Rectal smooth muscle tissue (tissue), 1 donor: ENCODE results near the gene SMAD3.
"Not testable (repeated sequence)": the region's sequence is repeated elsewhere in the genome, so short reads cannot be mapped to it uniquely, and the experiment has no call there.

Experiments
- H3K27ac ChIP-seq: one replicate; pipeline ENCODE4 v1.7.0; 2013; ENCODE audit warnings: low read depth, low read length, inconsistent platforms
- H3K27me3 ChIP-seq: one replicate; pipeline ENCODE4 v1.7.0; 2013; ENCODE audit warnings: low read length; ENCODE audit not compliant: control insufficient read depth, insufficient read depth
- H3K36me3 ChIP-seq: one replicate; pipeline ENCODE4 v1.7.0; 2013; ENCODE audit warnings: low read length; ENCODE audit not compliant: control insufficient read depth, insufficient read depth
- H3K4me1 ChIP-seq: one replicate; pipeline ENCODE4 v1.7.0; 2013; ENCODE audit warnings: low read length; ENCODE audit not compliant: control insufficient read depth, insufficient read depth
- H3K4me3 ChIP-seq: one replicate; pipeline ENCODE4 v1.7.0; 2013; ENCODE audit warnings: low read length
- H3K9ac ChIP-seq: one replicate; pipeline ENCODE4 v1.7.0; 2013; ENCODE audit warnings: low read length

SMAD3 gene

DNA sequence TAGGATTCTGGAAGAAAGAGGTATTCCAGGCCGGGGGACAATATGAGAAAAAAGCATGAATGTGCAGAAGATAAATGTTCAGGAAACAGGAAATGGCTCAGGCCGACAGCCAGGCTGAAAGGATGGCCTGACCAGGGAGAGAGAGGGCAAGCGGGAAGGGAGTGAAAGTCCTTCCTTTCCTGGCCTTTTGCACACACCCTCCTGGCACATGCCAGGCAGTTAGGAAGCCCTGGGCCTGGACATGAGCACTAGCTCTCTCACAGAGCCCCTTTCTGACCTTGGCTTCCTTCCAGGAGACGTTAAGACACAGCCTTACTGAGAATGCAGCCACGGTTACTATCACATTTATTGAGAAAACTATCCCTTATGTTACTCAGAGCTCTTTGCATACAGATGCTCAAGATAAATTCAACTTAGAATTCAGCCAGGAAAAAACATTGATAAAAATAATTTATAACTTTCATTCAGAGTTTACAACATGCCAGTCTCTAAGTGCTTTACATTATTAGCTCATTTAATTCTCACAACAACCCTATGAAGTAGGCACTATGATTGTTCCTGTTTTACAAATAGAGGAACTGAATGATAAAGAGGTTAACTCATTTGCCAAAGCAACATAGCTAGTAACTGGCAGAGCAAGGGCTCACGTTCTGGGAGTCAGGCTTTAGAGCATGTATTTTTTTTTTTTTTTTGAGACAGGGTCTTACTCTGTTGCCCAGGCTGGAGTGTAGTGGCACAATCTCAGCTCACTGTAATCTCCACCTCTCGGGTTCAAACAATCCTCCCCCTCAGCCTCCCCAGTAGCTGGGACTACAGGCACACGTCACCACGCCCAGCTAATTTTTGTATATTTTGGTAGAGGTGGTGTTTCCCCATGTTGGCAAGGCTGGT lies 39.4 kb upstream of the SMAD3 start:
- H3K4me1 ChIP-seq, result peaks cover 20% of the 10 kb centered on the region
- peak overlapping the region; percentile 25 for H3K27ac ChIP-seq
- no peaks in the 10 kb centered on the region for H3K27me3 ChIP-seq
- no peaks in the 10 kb centered on the region for H3K36me3 ChIP-seq
- H3K4me3 ChIP-seq, result no peak overlapping the region
- no peak overlapping the region for H3K9ac ChIP-seq

DNA sequence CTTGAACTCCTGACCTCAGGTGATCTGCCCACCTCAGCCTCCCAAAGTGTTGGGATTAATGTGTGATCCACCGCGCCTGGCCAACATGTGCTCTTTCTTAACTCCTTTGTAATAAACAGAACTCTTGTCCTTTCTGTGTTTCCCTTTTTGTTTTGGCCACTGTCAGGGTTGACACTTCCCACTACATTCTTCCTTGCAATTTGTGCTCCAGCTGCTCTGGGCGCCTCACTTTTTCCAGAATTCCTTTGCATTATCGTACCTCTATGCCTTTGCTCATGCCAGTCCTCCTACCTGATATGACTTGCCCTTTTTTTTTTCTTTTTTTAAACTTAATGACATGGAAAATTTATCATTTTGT lies 38.8 kb upstream of the SMAD3 start:
- H3K4me1 ChIP-seq, result peaks cover 20% of the 10 kb centered on the region
- no peak overlapping the region for H3K4me3 ChIP-seq
- no peak overlapping the region for H3K27ac ChIP-seq
- H3K9ac ChIP-seq, result no peak overlapping the region
- no peaks in the 10 kb centered on the region for H3K36me3 ChIP-seq
- no peaks in the 10 kb centered on the region for H3K27me3 ChIP-seq

DNA sequence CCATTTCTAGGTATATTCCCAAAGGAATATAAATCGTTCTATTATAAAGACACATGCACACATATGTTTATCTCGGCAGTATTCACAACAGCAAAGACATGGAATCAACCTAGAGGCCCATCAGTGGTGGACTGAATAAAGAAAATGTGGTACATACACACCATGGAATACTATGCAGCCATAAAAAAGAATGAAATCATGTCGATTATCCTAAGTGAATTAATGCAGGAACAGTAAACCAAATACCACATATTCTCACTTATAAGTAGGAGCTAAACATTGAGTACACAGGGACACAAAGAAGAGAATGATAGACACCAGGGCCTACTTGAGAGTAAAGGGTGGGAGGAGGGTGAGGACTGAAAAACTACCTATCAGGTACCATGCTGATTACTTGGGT lies 37.0 kb upstream of the SMAD3 start:
- H3K9ac ChIP-seq, H3K4me3 ChIP-seq, H3K27ac ChIP-seq, H3K36me3 ChIP-seq, H3K27me3 ChIP-seq: not testable (repeated sequence)
- peaks cover 24% of the 10 kb centered on the region for H3K4me1 ChIP-seq

DNA sequence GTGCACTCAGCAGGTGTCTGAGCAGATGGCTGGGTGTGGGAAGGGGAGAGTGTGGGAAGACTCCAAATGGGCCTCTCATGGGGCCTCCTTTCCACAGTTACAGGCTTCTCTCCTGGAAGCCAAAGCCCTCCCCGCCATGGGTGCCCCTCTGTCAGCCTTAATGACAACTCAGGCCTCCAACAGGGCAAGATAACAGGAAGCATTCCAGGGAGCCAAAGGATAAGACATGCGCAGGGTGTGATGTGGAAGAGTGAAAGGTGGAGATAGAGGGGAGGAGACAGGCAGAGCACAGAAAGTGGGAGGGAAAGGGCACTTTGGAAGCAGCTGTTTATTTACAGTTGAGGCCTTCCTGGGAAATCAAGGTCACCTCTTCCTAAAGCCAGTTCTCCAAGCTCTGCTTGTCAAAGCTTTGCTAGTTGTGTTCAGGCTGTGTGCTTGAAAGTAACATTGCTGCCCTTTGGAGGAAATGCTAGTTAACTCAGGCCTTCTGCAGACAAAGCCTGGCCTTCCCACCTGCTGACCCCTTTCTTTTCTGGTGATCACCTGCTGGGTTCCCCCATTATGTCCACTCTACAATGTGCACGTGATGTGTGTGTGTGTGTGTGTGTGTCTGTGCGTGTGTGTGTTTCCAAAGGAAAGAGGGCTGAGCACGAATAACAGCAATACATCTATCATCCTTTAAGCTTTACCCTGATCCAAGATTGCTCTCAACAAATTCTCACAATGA lies 35.2 kb upstream of the SMAD3 start:
- Histone ChIP-seq H3K27ac (no peak overlapping the region), H3K4me1 (peaks cover 11% of the 10 kb centered on the region), H3K27me3 (no peaks in the 10 kb centered on the region)

DNA sequence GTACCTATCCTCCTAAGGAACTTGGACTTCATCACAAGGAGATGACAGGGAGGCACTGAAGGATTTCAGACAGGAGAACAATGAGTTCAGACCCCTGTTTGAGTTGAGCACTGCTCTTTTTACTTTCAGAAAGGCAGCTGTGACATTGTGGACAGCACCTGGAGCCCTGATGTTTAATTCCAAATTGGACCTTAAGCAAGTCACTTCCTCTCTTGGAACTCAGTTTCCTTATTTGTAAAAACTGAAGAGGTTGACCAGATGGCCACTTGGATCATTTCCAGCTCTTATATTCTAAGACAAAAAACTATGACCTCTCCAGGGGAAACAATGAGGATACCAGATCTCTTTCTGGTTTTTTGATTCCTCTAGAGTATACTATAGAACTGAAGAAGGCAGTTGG lies 34.1 kb upstream of the SMAD3 start:
- Histone ChIP-seq H3K27ac (no peak overlapping the region), H3K36me3 (no peaks in the 10 kb centered on the region), H3K9ac (no peak overlapping the region), H3K4me1 (peaks cover 4% of the 10 kb centered on the region), H3K27me3 (no peaks in the 10 kb centered on the region), H3K4me3 (no peak overlapping the region)

More for the DNA sequence above, 35.2 kb upstream of the SMAD3 start:
- no peak overlapping the region for H3K9ac ChIP-seq
- H3K4me3 ChIP-seq, result no peak overlapping the region
- H3K36me3 ChIP-seq, result no peaks in the 10 kb centered on the region

DNA sequence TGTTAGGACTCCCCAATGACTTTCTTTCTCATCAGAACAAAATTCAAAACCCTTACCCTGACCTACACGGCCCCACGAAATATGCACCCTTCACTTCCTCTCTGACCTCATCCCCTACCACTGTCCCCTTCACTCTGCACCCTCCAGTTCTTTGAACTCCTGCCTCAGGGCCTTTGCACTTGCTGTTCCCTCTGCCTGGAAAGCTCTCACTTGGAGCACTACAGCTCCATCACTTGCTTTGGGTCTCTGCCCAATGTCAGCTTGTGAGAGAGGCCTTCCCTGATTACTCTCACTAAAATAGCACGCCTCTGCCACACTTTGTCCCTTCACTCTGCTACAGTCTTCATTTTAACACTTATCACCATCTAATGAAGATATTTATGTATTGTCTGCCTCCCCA lies 32.8 kb upstream of the SMAD3 start:
- H3K36me3 ChIP-seq, result no peaks in the 10 kb centered on the region

DNA sequence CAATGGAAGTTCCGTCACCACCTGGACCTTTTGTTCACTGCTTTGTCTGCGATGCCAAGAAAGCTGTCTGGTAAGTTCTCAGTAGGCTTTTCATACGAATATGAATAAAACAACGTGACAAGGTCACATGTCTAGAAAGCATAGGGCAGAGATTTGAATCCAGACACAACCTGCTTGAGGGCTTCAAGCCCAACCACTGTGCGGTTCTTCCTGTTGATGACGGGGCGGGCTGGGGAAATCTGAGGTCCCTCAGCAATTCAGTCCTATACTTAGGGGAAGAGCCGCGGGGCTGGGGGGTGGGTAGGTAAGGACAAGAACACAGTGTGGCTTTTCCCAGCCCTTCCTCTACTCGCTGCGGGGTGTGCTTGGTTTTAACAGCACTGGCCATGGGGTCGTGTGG lies 32.4 kb upstream of the SMAD3 start:
- Histone ChIP-seq H3K27me3 (no peaks in the 10 kb centered on the region), H3K4me3 (peak overlapping the region; percentile 49), H3K27ac (no peak overlapping the region), H3K4me1 (peaks cover 4% of the 10 kb centered on the region), H3K9ac (no peak overlapping the region), H3K36me3 (no peaks in the 10 kb centered on the region)

More for the DNA sequence above, 32.8 kb upstream of the SMAD3 start:
- H3K4me3 ChIP-seq, result no peak overlapping the region
- H3K9ac ChIP-seq, result no peak overlapping the region
- no peaks in the 10 kb centered on the region for H3K27me3 ChIP-seq
- H3K27ac ChIP-seq, result no peak overlapping the region
- H3K4me1 ChIP-seq, result peaks cover 4% of the 10 kb centered on the region

DNA sequence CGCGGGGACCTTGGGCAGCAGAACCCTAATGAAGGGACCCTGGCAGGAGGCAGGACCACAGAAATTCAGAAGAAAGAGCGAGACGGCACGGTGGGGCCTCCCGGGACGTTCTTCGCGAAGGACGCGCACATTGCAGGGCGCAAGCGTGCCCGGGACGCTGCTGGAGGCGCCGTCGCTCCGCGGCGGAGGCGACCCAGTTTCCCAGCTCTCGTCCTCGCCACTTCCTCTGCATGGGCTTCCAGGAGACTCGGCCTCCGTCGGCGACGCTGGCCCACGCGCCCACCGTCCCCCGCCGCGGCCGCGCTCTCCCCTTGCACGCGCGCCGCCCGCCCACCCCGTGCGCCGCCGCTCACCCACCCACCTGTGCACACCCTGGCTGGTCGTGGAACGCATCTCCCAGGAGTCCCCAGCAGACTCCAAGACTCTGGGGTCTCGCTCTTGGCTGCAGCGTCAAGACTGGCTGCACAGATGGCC lies 31.8 kb upstream of the SMAD3 start:
- H3K4me1 ChIP-seq, result peaks cover 4% of the 10 kb centered on the region
- H3K27ac ChIP-seq, result no peak overlapping the region
- no peak overlapping the region for H3K9ac ChIP-seq
- H3K36me3 ChIP-seq, result no peaks in the 10 kb centered on the region
- H3K27me3 ChIP-seq, result no peaks in the 10 kb centered on the region
- H3K4me3 ChIP-seq, result peak overlapping the region; percentile 49

DNA sequence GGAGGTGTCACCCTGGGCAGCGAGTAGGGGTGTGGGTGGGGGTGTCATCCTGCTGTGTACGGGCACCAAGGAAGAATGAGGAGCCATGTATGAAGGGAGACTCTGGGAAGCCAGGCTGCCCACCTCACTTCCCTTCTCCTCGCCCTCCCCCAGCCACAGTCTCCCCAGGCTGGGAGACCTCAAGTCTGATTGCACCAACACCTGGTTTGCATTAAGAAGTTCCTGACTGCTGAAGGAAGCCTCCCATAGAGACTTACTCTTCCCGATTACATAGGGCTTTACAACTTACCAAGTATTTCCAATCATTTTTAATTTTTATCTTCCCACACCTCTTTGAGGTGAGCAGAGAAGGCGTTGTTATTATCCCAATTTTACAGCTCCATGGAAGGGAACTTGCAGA lies 29.5 kb upstream of the SMAD3 start:
- Histone ChIP-seq H3K36me3 (no peaks in the 10 kb centered on the region), H3K4me3 (no peak overlapping the region), H3K27ac (no peak overlapping the region), H3K27me3 (no peaks in the 10 kb centered on the region), H3K9ac (no peak overlapping the region), H3K4me1 (peaks cover 4% of the 10 kb centered on the region)

DNA sequence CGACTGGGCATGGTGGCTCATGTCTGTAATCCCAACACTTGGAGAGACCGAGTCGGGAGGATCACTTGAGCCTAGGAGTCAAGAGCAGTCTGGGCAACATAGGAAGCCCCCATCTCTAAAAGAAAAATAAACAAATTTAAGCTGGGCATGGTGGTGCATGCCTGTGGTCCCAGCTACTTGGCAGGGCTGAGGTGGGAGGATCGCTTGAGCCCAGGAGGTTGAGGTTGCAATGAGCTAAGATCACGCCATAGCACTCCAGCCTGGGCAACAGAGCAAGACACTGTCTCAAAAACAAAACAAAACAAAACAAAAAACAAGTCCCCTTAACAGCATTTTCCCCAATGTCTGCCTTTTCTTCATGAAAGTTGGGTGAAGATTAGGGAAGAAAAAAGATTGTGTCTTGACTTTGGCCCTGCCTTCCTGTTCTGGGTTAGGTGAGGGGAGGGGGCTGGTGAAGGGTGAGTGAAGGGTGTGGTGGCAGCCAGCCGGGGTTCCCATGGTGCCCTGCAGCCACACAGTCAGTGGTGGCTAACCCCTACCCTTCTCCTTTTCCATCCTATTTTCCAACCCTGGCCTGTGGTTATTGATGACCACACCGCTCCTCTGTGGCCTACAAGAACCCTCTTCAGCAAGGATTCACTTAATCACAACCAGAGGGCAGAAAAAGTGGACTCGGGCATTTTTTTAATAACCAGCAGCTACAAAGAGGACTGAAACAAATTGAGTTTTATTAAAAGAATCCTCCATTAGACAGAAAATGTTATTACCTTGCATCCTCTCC lies 28.4 kb upstream of the SMAD3 start:
- Histone ChIP-seq H3K36me3 (no peaks in the 10 kb centered on the region), H3K9ac (no peak overlapping the region), H3K27ac (no peak overlapping the region), H3K27me3 (no peaks in the 10 kb centered on the region), H3K4me1 (peaks cover 5% of the 10 kb centered on the region), H3K4me3 (no peak overlapping the region)

DNA sequence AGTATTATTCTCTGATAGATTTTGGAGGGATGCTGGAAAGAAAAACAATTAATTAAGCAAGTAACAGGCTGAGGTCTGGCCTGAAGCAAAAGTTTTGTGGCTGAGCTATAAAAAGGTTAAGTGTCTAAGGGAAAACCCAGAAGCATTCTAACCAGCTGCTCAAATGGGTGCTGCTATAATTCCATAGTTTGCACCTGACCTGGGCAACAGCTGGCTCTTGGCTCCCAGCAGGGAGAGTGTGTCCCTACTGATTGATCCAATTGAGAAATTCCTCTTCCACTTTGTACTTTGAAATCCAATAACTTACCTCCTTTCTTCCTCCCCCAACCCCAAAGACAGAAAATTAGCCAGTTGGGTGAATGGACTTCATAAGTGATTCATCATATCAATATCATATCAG lies 27.7 kb upstream of the SMAD3 start:
- Histone ChIP-seq H3K36me3 (no peaks in the 10 kb centered on the region), H3K27ac (no peak overlapping the region), H3K9ac (no peak overlapping the region), H3K4me3 (no peak overlapping the region), H3K4me1 (peaks cover 8% of the 10 kb centered on the region), H3K27me3 (no peaks in the 10 kb centered on the region)

DNA sequence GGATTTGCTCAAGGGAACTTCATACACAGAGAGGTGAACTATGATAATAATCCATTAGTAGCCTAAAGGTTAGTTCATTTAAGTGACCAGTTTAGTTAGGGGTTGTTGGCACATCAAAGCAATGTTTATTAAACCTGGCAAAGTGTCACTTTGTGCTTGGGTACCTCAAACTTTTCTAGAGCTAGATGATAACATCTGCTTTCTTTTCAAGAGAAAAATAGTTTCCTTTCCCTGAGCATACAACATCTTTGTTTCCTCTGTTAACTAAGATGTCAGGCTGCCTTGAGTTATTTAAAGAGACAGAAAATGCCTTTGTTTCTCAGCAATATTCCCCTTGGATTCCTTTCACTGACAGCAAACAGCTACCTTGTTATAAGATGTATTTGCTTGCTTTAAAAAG lies 26.7 kb upstream of the SMAD3 start:
- no peak overlapping the region for H3K9ac ChIP-seq
- no peak overlapping the region for H3K4me3 ChIP-seq
- H3K27ac ChIP-seq, result no peak overlapping the region
- H3K36me3 ChIP-seq, result no peaks in the 10 kb centered on the region
- H3K27me3 ChIP-seq, result no peaks in the 10 kb centered on the region
- H3K4me1 ChIP-seq, result peaks cover 4% of the 10 kb centered on the region
